Measurements from ENCODE around the gene IDH3A. TPM values are rescaled to one million over a fixed set of nuclear protein-coding genes. Genes with fewer than 3 reads are reported as not detected.

IDH3A gene
- total RNA-seq, 6 experiments from 2014 or later, result 22.0 to 46.5 (median 34.6) TPM

- ATAC-seq, result no peak
- no peak for DNase-seq
- H3K9me3 ChIP-seq, result no peaks in the 10 kb centered on the region
- 88% methylated on average over 1 of the region's 17 CpGs for WGBS (ENCODE audit: insufficient coverage, low coverage, low lambda C conversion rate, missing lambda C conversion rate)
- H3K36me3 ChIP-seq, result no peaks in the 10 kb centered on the region
- intact Hi-C loops (cut with DNase I), result no loop called here
- no peaks in the 10 kb centered on the region for H3K27me3 ChIP-seq
- peaks cover 0 to 24% (median 12%) of the 10 kb centered on the region in 4 donors for H3K4me1 ChIP-seq
- TF ChIP-seq CTCF (IDR thresholded peaks at IDR 0.05) (no peak), POLR2A (IDR thresholded peaks at IDR 0.05) (no peak)
- no peak overlapping the region for H3K4me3 ChIP-seq
- no peak overlapping the region for H3K27ac ChIP-seq
Measured at GRCh38 chr15:78212546-78213424, 63.6 kb downstream of the IDH3A start.

GRCh38 chr15:78213425-78213750, 64.2 kb downstream of the IDH3A start:
- Histone ChIP-seq H3K4me3 (no peak overlapping the region), H3K9me3 (no peaks in the 10 kb centered on the region), H3K36me3 (no peaks in the 10 kb centered on the region), H3K27me3 (no peaks in the 10 kb centered on the region), H3K27ac (no peak overlapping the region), H3K4me1 (peaks cover 0 to 24% (median 12%) of the 10 kb centered on the region in 4 donors)
- intact Hi-C loops (cut with DNase I), result no loop called here
- no peak for ATAC-seq
- DNase-seq, result no peak
- WGBS (ENCODE audit: insufficient coverage, low coverage, low lambda C conversion rate, missing lambda C conversion rate), result 89% methylated on average over 3 of the region's 6 CpGs
- no peak for TF ChIP-seq CTCF (IDR thresholded peaks at IDR 0.05)
- no peak for TF ChIP-seq POLR2A (IDR thresholded peaks at IDR 0.05)

DNA sequence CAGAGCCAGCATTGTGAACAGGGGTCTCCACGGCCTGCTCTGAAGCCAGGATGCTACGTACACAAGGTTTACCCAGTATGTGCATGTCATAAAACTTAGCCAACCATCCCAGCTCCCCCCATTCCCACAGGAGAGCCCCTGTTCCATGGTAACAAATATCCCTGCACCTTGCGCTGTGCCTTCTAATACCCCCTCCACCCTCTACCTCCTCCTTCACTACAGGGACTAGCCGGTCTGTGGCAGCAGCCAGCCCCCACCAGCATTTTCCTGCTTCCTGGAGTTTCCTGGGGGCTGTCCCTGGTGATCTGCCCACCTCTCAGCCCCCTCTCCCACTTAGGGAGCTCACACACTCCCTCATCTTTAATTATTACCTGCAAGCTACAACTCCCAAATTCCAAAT, 64.8 kb downstream of the IDH3A start:
- ATAC-seq, result no peak

DNA sequence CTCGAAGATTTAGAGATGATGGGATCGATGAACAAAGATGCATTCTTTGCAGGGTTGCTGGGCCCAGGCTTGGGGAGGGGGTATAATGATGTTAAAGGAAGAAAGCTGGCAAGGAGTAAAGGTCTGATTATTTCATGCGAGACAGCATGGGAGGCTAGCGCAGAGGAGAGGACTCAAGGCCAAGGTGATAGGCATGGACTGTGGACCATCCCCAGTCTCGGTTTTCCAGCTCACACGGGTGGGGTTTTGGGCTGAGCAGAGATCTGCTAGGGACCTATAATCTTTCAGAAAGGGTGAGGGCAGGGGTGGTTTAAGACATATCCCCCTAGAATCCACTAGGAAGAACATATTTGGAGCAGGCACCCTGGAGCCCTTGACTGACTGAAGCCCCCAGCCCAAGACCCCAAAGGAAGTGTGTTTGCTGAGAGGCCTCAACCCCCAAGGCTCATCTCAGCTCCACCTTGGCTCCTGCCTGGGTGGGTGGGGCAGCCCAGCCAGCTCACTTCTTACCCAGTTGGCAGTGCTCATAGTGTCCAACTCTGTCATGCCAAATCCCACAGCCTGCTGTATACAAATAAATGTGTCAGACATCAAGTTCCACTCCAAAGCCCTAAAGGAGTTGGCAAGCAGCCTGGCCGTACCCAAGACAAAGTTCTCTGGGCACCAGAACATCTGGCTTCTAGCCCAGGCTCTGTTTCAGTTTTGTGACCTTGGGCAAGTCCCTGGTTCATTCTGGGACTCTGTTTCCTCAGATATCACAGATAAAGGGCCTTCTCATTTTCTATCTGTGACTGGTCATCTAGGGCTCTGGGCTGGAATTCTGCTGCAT, 67.3 kb downstream of the IDH3A start:
- Histone ChIP-seq H3K4me1 (peaks cover 0 to 15% (median 6%) of the 10 kb centered on the region in 4 donors), H3K27ac (peak overlapping the region in 1 of 3 donors; percentile 9), H3K9me3 (no peaks in the 10 kb centered on the region), H3K27me3 (no peaks in the 10 kb centered on the region), H3K4me3 (no peak overlapping the region), H3K36me3 (no peaks in the 10 kb centered on the region)
- 75% methylated on average over 3 of the region's 7 CpGs for WGBS (ENCODE audit: insufficient coverage, low coverage, low lambda C conversion rate, missing lambda C conversion rate)
- intact Hi-C loops (cut with DNase I), result no loop called here
- ATAC-seq (peak; percentile 95 to 98 (median 98)), DNase-seq (peak; percentile 79 to 94 (median 89))
- TF ChIP-seq POLR2A (IDR thresholded peaks at IDR 0.05), result no peak
- TF ChIP-seq CTCF (IDR thresholded peaks at IDR 0.05), result no peak

More for the DNA sequence above, 64.8 kb downstream of the IDH3A start:
- no peaks in the 10 kb centered on the region for H3K36me3 ChIP-seq
- 67% methylated on average over 1 of the region's 4 CpGs for WGBS (ENCODE audit: insufficient coverage, low coverage, low lambda C conversion rate, missing lambda C conversion rate)
- DNase-seq, result no peak
- no peaks in the 10 kb centered on the region for H3K9me3 ChIP-seq
- H3K4me1 ChIP-seq, result peaks cover 0 to 24% (median 12%) of the 10 kb centered on the region in 4 donors
- no peak overlapping the region for H3K4me3 ChIP-seq
- no peak overlapping the region for H3K27ac ChIP-seq
- no peak for TF ChIP-seq POLR2A (IDR thresholded peaks at IDR 0.05)
- TF ChIP-seq CTCF (IDR thresholded peaks at IDR 0.05), result no peak
- intact Hi-C loops (cut with DNase I), result no loop called here
- H3K27me3 ChIP-seq, result no peaks in the 10 kb centered on the region

Data from right lobe of liver (tissue), 6 donors.